GM12891 (cell line): ENCODE measurements around the gene CASS4.
A peak's percentile ranks its signal among the peaks of the same experiment; 100 is the strongest.

Experiments used
- PAX5 ChIP-seq: IDR thresholded peaks from 2 replicates; pipeline ENCODE4 v1.6.1; 2011; ENCODE audit warnings: low read length, moderate library complexity, mild to moderate bottlenecking; ENCODE audit not compliant: insufficient read depth, severe bottlenecking
- POLR2A ChIP-seq: IDR thresholded peaks from 2 replicates; pipeline ENCODE4 v1.6.1; 2011; ENCODE audit warnings: low read depth, low read length, control low read depth
- POLR2AphosphoS5 ChIP-seq: IDR thresholded peaks from 2 replicates; pipeline ENCODE4 v1.6.1; 2011; ENCODE audit warnings: low read depth, low read length, control low read depth
- SPI1 ChIP-seq: IDR thresholded peaks from 2 replicates; pipeline ENCODE4 v1.6.1; 2011; ENCODE audit warnings: low read depth, low read length, control low read depth
- TAF1 ChIP-seq: IDR thresholded peaks from 2 replicates; pipeline ENCODE4 v1.6.1; 2011; ENCODE audit warnings: low read depth, low read length, control low read depth

DNA sequence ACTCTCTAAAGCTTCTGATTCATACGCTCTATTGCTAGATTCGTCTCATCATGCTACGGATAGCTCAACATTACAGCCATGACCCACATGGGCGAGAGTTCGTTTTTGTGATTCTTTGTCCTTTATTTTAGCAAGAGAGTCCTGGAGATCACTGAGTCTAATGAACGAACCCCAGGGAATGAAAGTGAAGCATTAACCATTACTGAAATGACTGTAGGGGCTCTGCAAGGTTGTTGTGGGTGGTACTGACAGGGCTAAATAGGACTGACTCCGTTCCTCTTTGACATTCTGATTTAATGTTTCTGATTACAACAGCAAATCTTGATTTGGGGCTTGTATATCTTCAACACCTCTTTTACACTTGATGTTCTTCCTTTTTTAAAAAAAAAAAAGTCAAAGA is 42.7 kb downstream of the CASS4 start:
- TF ChIP-seq POLR2A (peak; percentile 49; the same call in 1 of the 2 replicates), TAF1 (peak; percentile 68; the same call in 1 of the 2 replicates), POLR2AphosphoS5 (peak; percentile 62), PAX5 (no peak), SPI1 (peak; percentile 96)
